Inflammatory macrophage treated with lipopolysaccharide for 1 hour (primary cell): ENCODE measurements around the gene ESR1.

Experiments used
- DNase-seq, 2 donors: peaks; one replicate each; pipeline ENCODE4 v3.0.0-alpha.2; 2020 to 2022

Gene ESR1

GRCh38 chr6:152142105-152142504 is 334.6 kb downstream of the ESR1 start:
- DNase-seq: no peak

- DNase-seq: no peak
These were observed 335.9 kb downstream of the ESR1 start for GRCh38 chr6:152143359-152143758.

- no peak for DNase-seq
These were observed 338.9 kb downstream of the ESR1 start for GRCh38 chr6:152146385-152146784.

- no peak for DNase-seq
These were observed 339.8 kb downstream of the ESR1 start for GRCh38 chr6:152147269-152147668.

- no peak for DNase-seq
These were observed 340.9 kb downstream of the ESR1 start for GRCh38 chr6:152148412-152148811.

GRCh38 chr6:152150196-152150595 is 342.7 kb downstream of the ESR1 start:
- no peak for DNase-seq

GRCh38 chr6:152151920-152152319 is 344.4 kb downstream of the ESR1 start:
- DNase-seq: peak; percentile 5 to 15

GRCh38 chr6:152154559-152155356 is 347.3 kb downstream of the ESR1 start:
- DNase-seq: no peak

- DNase-seq: no peak
These were observed 348.3 kb downstream of the ESR1 start for GRCh38 chr6:152155792-152156191.

GRCh38 chr6:152160346-152160745 is 352.9 kb downstream of the ESR1 start:
- DNase-seq: no peak

GRCh38 chr6:152161501-152161900 is 354.0 kb downstream of the ESR1 start:
- DNase-seq: no peak

- no peak for DNase-seq
These were observed 357.5 kb downstream of the ESR1 start for GRCh38 chr6:152164957-152165356.

GRCh38 chr6:152166497-152166896 is 359.0 kb downstream of the ESR1 start:
- peak in 1 of 2 donors; percentile 3 for DNase-seq

- no peak for DNase-seq
These were observed 359.4 kb downstream of the ESR1 start for GRCh38 chr6:152166897-152167296.

GRCh38 chr6:152167641-152168603 is 360.4 kb downstream of the ESR1 start:
- DNase-seq: no peak

GRCh38 chr6:152170313-152170701 is 362.8 kb downstream of the ESR1 start:
- DNase-seq: no peak

- DNase-seq: no peak
These were observed 363.5 kb downstream of the ESR1 start for GRCh38 chr6:152170702-152171667.

GRCh38 chr6:152173321-152173720 is 365.8 kb downstream of the ESR1 start:
- DNase-seq: no peak

GRCh38 chr6:152173957-152174356 is 366.5 kb downstream of the ESR1 start:
- no peak for DNase-seq

GRCh38 chr6:152176268-152176667 is 368.8 kb downstream of the ESR1 start:
- DNase-seq: no peak
